Sigmoid colon (tissue), 4 donors: ENCODE measurements around the gene SOCS6.

Experiments
- CTCF ChIP-seq, 4 experiments: fragments of 450-650 bp in 3 of 4; fragments of 200-600 bp in 1 of 4; IDR thresholded peaks; one replicate each; pipeline ENCODE4 v1.5.1; 2016 to 2019; ENCODE audit warnings: antibody characterized with exemption in 4 of 4, mild to moderate bottlenecking in 3 of 4, moderate library complexity in 2 of 4
- EP300 ChIP-seq, 4 donors: sonication (generic); formaldehyde crosslinking; IDR thresholded peaks; one replicate each; pipeline ENCODE4 v1.6.1; 2017; ENCODE audit warnings: antibody characterized with exemption in 4 of 4

GRCh38 chr18:70354080-70354479 is 65.2 kb downstream of the SOCS6 start:
- TF ChIP-seq EP300 (IDR thresholded peaks at IDR 0.05) (no peak), CTCF (IDR thresholded peaks at IDR 0.05) (no peak)
